GM21390 (cell line): ENCODE data around the gene KDR.

Source experiments
- ATAC-seq: cut with Tn5 transposase; IDR thresholded peaks from one replicate; pipeline ENCODE4 v1.9.1; 2021; ENCODE audit not compliant: unreplicated experiment

Gene KDR

DNA sequence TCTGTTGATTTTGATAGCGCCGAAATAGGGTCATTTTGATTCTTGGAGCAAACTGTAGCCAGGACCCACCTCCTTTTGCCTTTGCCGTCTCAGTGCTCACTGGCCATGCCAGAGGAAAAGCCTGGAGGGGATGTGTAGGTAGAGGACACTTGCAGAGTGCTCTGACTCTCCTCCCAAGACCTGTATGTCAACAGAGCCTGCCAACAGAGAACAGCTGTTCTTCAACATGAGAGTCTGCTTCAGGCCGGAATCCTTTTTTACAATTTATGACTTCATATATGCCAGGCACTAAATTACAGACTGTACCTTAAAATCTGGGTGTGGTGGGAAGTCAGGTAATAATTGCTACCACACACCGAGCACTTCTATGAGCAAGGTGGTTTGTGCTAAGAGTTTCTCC, 94.2 kb downstream of the KDR start:
- ATAC-seq: no peak

DNA sequence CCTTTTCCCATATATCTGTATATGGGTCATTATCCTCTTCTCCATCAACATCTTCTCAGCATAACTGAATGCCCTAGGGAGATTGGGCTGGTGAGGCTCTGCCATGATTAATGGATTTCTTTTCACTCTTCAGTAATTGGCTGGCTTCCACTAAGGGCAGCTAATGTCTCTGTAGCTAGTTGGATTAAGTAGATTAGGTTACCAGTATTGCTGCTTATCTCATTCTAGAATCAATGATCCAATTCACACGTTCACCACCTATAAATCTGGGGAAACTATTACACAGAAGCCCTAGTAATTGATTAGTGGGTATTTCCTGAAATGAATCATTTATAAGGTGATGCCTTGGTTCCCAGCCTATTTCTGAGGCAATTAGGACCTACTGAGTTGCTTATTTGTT, 94.8 kb downstream of the KDR start:
- ATAC-seq: no peak

DNA sequence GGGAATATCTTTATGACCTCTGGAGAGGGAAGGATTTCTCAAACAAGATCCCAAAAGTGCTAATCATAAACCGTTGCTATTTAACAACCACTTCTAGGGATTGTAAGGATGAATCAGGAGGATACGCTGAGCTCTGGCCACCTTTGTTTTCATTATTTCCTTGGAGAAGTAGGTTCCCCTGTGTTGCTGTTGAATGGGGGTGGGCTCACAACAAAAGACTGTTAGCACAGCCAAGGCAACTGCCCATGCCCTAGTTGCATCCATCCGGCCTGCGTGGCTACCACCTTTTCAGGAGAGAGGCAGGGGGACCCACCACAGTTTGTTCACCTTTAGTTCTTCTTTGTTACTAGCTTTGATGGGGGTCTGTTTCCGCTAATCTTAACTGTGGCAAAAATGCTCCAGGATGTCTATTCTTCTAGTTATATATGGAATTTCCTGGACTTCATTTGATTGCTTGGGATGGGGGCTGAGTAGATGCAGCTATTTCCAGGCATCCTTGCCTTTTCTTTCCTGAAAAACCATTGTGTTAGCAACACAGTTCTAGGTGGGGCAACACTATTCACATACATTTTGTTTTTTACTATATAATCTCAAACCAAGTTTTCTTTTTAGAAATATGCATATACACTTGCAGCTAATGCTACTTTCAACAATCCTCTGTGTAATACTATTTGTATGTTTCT, 95.4 kb downstream of the KDR start:
- no peak for ATAC-seq

DNA sequence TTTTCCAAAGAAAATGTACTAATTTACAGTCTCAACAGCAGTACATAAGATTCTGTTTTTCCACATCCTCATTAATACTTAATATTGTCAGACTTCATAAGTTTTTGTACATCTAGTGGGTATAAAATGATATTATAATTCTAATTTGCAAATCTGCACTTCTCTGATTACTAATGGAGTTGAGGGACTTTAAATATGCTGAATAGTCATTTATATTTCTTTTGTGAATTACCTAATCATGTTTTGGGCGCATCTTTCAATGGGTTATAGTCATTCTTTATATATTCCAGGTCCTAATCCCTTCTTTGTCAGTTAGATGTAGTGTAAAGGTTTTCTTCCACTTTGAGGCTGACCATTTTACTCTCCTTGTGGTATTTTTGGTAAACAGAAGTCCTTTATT, 96.1 kb downstream of the KDR start:
- no peak for ATAC-seq
